ENCODE results near the gene GOLIM4.

Gene GOLIM4

GRCh38 chr3:167996514-167996913, 99.2 kb downstream of the GOLIM4 start:
- Histone ChIP-seq H3K4me3 (no peak overlapping the region), H3K27ac (no peak overlapping the region)
- no peak for DNase-seq (ENCODE audit: low spot score)
- no peak for TF ChIP-seq CTCF (IDR thresholded peaks at IDR 0.05)

- DNase-seq (ENCODE audit: low spot score): no peak
- TF ChIP-seq CTCF (IDR thresholded peaks at IDR 0.05): no peak
Measured at GRCh38 chr3:167992381-167992780, 103.3 kb downstream of the GOLIM4 start.

GRCh38 chr3:167991213-167991612, 104.5 kb downstream of the GOLIM4 start:
- no peak overlapping the region for H3K27ac ChIP-seq
- DNase-seq (ENCODE audit: low spot score): no peak
- no peak overlapping the region for H3K4me3 ChIP-seq
- no peak for TF ChIP-seq CTCF (IDR thresholded peaks at IDR 0.05)

More at GRCh38 chr3:167992381-167992780, 103.3 kb downstream of the GOLIM4 start:
- H3K27ac ChIP-seq: no peak overlapping the region
- no peak overlapping the region for H3K4me3 ChIP-seq

- TF ChIP-seq CTCF (IDR thresholded peaks at IDR 0.05): no peak
- Histone ChIP-seq H3K4me3 (no peak overlapping the region), H3K27ac (no peak overlapping the region)
- DNase-seq (ENCODE audit: low spot score): no peak
Measured at GRCh38 chr3:167989999-167990398, 105.7 kb downstream of the GOLIM4 start.

- no peak for DNase-seq (ENCODE audit: low spot score)
- no peak for TF ChIP-seq CTCF (IDR thresholded peaks at IDR 0.05)
- H3K27ac ChIP-seq: no peak overlapping the region
Measured at GRCh38 chr3:167989066-167989465, 106.7 kb downstream of the GOLIM4 start.

GRCh38 chr3:167983583-167983982, 112.1 kb downstream of the GOLIM4 start:
- TF ChIP-seq CTCF (IDR thresholded peaks at IDR 0.05): no peak
- H3K4me3 ChIP-seq: no peak overlapping the region
- DNase-seq (ENCODE audit: low spot score): no peak
- H3K27ac ChIP-seq: no peak overlapping the region

More at GRCh38 chr3:167989066-167989465, 106.7 kb downstream of the GOLIM4 start:
- no peak overlapping the region for H3K4me3 ChIP-seq

GRCh38 chr3:167978486-167978885, 117.2 kb downstream of the GOLIM4 start:
- no peak for DNase-seq (ENCODE audit: low spot score)
- no peak for TF ChIP-seq CTCF (IDR thresholded peaks at IDR 0.05)
- Histone ChIP-seq H3K27ac (no peak overlapping the region), H3K4me3 (no peak overlapping the region)

All from coronary artery (tissue), 2 donors.